HL-60 (cell line): ENCODE measurements around the gene GPR32.

ENCODE experiments used
- DNase-seq, 2 experiments: peaks; one replicate each; pipeline ENCODE4 v3.0.0-alpha.2; 2010 to 2020; ENCODE audit warnings: low read depth in 1 of 2, low spot score in 1 of 2
- H3K27ac ChIP-seq: fragments of 250-450 bp; sonication (Bioruptor Pico); replicated peaks from 2 replicates; pipeline ENCODE4 v1.5.1; 2020; ENCODE audit warnings: mild to moderate bottlenecking, moderate library complexity
- H3K27me3 ChIP-seq: fragments of 250-450 bp; sonication (Bioruptor Pico); 2 replicates; pipeline ENCODE4 v1.5.1; 2021; ENCODE audit warnings: mild to moderate bottlenecking, moderate library complexity; ENCODE audit not compliant: insufficient read depth, poor library complexity, severe bottlenecking
- H3K4me3 ChIP-seq: replicated peaks from 2 replicates; pipeline ENCODE4 v1.5.1; 2011; ENCODE audit warnings: mild to moderate bottlenecking, control low read depth, low read length; ENCODE audit not compliant: insufficient read depth
- CTCF ChIP-seq: IDR thresholded peaks from one replicate; pipeline ENCODE4 v1.5.1; 2011; ENCODE audit warnings: low read length, control low read depth, inconsistent platforms; ENCODE audit not compliant: insufficient read depth
- GABPA ChIP-seq: IDR thresholded peaks from 2 replicates; pipeline ENCODE4 v1.6.1; 2012; ENCODE audit warnings: low read depth
- POLR2AphosphoS5 ChIP-seq: IDR thresholded peaks from 2 replicates; pipeline ENCODE4 v1.6.1; 2012; ENCODE audit warnings: low read depth
- REST ChIP-seq: IDR thresholded peaks from 2 replicates; pipeline ENCODE4 v1.6.1; 2012; ENCODE audit warnings: low read depth; ENCODE audit not compliant: insufficient replicate concordance
- SPI1 ChIP-seq: IDR thresholded peaks from 2 replicates; pipeline ENCODE4 v1.6.1; 2012; ENCODE audit warnings: low read depth, mild to moderate bottlenecking, borderline replicate concordance

Gene GPR32

GRCh38 chr19:50785329-50785728 is 15.1 kb downstream of the GPR32 start:
- H3K4me3 ChIP-seq = no peak overlapping the region
- peaks cover 3% of the 10 kb centered on the region for H3K27me3 ChIP-seq
- TF ChIP-seq REST = no peak
- no peak for TF ChIP-seq CTCF
- no peak for TF ChIP-seq SPI1
- no peak for TF ChIP-seq POLR2AphosphoS5
- no peak for TF ChIP-seq GABPA
- H3K27ac ChIP-seq = no peak overlapping the region
- DNase-seq = no peak

GRCh38 chr19:50790396-50790795 is 20.1 kb downstream of the GPR32 start, which contains the start of gene ACP4:
Gene ACP4, plus strand, starts transcription at chr19:50790415. Its CDS starts 0 bp downstream, at chr19:50790415.
- DNase-seq = no peak
- no peak within 1 kb of the TSS for H3K27ac ChIP-seq
- TF ChIP-seq POLR2AphosphoS5 (no peak), GABPA (no peak), SPI1 (no peak), CTCF (no peak), REST (no peak)
- no peak within 1 kb of the TSS for H3K4me3 ChIP-seq
- H3K27me3 ChIP-seq = no peaks in the 10 kb centered on the region

- Histone ChIP-seq H3K4me3 (no peak overlapping the region), H3K27ac (no peak overlapping the region), H3K27me3 (no peaks in the 10 kb centered on the region)
- no peak for DNase-seq
- TF ChIP-seq CTCF = no peak
- no peak for TF ChIP-seq POLR2AphosphoS5
- no peak for TF ChIP-seq GABPA
- no peak for TF ChIP-seq REST
- TF ChIP-seq SPI1 = no peak
Measured at GRCh38 chr19:50790922-50791467, 20.7 kb downstream of the GPR32 start.
